ENCODE measurements around the gene TUSC2. TPM values are rescaled to one million over a fixed set of nuclear protein-coding genes. Genes with fewer than 3 reads are reported as not detected.

The TUSC2 gene
- total and polyA plus RNA-seq, 3 donors from 2014 or later: 32.7 to 44.5 (median 43.4) TPM

DNA sequence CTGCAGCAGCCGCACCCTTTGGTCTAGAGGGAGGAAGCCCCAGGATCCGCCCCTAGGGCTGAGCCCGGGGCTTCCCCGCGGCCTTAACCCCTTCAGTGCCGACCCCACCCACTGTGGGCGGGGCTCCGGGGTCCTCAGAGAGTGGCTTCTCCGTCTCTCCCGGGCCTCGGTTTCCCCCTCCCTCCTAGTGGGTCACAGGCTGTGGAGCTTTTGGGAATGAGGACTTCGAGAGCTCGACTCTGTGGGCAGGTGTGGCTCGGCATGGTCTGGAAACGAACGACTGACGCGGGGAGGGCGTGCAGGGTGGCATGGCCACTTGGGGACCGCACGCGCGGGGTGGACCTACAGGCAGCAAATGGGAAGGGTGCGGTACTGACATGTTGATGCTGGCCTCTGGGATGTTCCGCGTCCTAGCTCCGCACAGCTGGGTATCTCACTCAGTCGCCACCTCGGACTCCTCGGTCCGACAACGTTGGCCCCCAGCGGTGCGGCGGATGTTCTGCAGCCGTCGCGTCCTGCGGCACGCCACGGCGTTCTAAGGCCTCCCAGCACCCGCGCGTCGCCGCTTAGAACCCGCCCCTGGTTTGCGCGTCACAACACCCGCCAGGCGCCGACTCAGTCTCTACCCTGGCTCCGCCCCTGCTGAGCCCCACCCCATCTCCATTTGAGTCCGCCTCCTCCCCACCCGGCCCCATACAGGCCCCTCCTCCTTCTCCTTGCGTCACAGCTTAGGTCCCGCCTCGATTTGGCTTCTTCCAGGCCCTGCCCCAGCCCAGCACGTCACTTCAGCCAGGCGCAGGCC, 29.0 kb downstream of the TUSC2 start, which contains the start of the genes HYAL3 and NAA80:
Gene HYAL3 (minus strand): TSS at position 570 of the 802 bp plus-strand sequence. CDS start 3,803 bp downstream, outside the sequence.
Gene NAA80 (minus strand): TSS at position 570 of the 802 bp plus-strand sequence. CDS start 1,942 bp downstream, outside the sequence.
- H3K27me3 ChIP-seq: no peaks in the 10 kb centered on the region
- peak within 1 kb of the TSS; percentile 63 to 81 for H3K4me3 ChIP-seq
- no peaks in the 10 kb centered on the region for H3K36me3 ChIP-seq (ENCODE audit: low read depth, missing control alignments)
- no peaks in the 10 kb centered on the region for H3K9me3 ChIP-seq
- 0% methylated on average over 32 to 56 of the region's 61 CpGs for WGBS, 2 donors
- peak; percentile 100 for DNase-seq
- intact Hi-C loops (cut with DNase I; ENCODE audit: low total_unique reads): no loop called here
- H3K4me1 ChIP-seq: peaks cover 25% of the 10 kb centered on the region
- peak within 1 kb of the TSS; percentile 78 to 87 for H3K27ac ChIP-seq
- peak; percentile 65 for TF ChIP-seq POLR2A (IDR thresholded peaks at IDR 0.05)
- TF ChIP-seq, protein P1, sequence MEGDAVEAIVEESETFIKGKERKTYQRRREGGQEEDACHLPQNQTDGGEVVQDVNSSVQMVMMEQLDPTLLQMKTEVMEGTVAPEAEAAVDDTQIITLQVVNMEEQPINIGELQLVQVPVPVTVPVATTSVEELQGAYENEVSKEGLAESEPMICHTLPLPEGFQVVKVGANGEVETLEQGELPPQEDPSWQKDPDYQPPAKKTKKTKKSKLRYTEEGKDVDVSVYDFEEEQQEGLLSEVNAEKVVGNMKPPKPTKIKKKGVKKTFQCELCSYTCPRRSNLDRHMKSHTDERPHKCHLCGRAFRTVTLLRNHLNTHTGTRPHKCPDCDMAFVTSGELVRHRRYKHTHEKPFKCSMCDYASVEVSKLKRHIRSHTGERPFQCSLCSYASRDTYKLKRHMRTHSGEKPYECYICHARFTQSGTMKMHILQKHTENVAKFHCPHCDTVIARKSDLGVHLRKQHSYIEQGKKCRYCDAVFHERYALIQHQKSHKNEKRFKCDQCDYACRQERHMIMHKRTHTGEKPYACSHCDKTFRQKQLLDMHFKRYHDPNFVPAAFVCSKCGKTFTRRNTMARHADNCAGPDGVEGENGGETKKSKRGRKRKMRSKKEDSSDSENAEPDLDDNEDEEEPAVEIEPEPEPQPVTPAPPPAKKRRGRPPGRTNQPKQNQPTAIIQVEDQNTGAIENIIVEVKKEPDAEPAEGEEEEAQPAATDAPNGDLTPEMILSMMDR (IDR thresholded peaks at IDR 0.05): peak in 2 of 3 experiments; percentile 42 to 64

DNA sequence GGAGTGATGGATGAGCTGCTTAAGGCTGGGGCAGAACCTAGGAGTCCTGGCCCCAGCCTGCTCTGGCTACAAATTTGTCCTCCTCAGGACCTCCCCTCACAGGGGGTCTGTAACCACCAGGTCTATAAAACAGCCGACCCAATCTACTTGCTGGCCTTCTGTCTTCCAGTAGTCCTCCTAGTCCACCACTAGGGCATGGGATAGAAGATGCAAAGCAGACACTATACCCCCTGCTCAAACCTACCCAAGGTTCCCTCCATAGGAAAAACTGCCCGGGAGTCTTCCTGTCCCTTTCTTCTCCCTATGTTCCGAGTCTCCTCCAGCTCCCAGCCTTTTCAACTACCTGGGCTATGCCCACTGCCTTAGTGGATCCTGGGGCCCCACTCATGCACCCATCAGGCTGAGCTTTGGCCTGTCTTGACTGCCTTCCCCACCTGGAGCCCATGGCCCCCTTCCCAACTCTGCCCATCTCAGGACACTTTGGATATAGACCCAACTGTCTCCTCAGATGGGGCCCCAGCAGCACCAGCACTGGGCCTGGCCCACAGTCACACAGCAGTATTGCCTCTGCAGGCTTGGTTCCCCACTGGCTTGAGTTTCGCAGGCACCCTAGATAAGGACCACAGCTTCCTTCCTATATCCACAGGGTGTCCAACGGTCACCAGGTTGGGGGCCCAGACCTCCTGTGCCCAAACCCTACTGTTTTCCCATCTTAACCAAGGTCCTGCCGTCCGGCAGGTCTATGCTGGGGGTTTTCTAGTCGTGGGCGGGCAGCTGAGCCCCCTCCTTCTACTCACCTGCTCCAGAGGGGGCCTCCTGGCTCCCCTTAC, 29.9 kb downstream of the TUSC2 start:
- H3K36me3 ChIP-seq (ENCODE audit: low read depth, missing control alignments): no peaks in the 10 kb centered on the region
- no peaks in the 10 kb centered on the region for H3K9me3 ChIP-seq
- TF ChIP-seq POLR2A (IDR thresholded peaks at IDR 0.05): no peak
- TF ChIP-seq, protein P1 (IDR thresholded peaks at IDR 0.05): peak in 2 of 3 experiments; percentile 12 to 20
- H3K4me1 ChIP-seq: peaks cover 20% of the 10 kb centered on the region
- H3K27ac ChIP-seq: peak overlapping the region; percentile 78 to 87
- 33 to 51% methylated on average over 9 of the region's 9 CpGs for WGBS, 2 donors
- DNase-seq: no peak
- peak overlapping the region in 1 of 2 donors; percentile 81 for H3K4me3 ChIP-seq
- intact Hi-C loops (cut with DNase I; ENCODE audit: low total_unique reads): no loop called here
- H3K27me3 ChIP-seq: no peaks in the 10 kb centered on the region

DNA sequence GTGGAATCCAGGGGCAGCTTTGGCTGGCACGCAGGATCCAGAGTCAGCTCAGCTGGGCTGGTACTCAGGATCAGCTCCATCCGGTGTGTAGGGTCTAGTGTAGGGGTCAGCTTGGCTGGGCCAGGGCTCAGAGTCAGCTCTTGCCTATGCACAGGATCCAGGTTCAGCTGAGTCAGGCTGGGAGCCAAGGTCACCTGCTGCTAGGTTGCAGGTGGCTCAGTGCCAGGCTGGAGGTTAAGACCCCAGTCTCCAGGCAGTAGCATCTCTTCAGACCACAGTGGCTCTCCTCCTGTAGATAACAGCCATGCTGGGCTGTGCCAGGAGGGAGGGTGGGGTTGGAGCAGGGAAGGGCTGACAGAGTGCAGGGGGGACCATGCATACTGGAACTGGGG, 30.6 kb downstream of the TUSC2 start:
- Histone ChIP-seq H3K36me3 (ENCODE audit: low read depth, missing control alignments) (no peaks in the 10 kb centered on the region), H3K4me1 (peaks cover 21% of the 10 kb centered on the region), H3K9me3 (no peaks in the 10 kb centered on the region), H3K27me3 (no peaks in the 10 kb centered on the region), H3K27ac (no peak overlapping the region), H3K4me3 (no peak overlapping the region)
- no peak for DNase-seq
- TF ChIP-seq, protein P1 (IDR thresholded peaks at IDR 0.05): no peak
- no peak for TF ChIP-seq POLR2A (IDR thresholded peaks at IDR 0.05)
- intact Hi-C loops (cut with DNase I; ENCODE audit: low total_unique reads): no loop called here
- 75 to 93% methylated on average over 2 of the region's 2 CpGs for WGBS, 2 donors

DNA sequence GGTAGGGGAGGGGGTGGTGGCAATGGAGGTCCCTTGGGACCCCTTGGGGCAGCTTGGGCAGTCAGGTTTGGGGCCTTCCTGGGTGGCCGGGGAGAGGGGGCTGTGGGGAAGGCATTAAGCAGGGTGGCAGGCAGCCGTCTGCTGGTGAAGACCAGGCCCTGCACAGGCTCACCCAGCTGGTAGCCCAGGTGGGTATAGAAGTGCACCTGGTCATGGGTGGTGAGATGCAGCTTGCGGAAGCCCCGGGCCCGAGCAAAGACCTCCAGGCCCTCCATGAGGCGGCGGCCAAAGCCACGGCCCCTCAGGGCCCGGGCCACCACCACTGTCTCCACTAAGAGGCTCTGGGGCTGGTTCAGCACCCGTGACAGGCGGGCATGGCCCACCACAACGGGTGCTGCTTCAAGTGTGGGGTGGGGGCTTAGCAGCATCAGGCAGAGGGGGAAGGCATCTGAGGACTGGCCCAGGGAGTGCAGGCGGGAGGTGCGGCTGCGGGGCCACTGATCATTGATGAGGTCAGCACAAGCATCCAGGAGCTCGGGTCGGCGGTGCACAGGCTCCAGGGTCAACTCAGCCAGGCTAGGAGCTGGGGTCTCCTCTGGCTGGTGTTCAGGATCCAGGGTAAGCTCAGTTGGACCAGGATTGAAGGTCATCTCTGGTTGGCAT, 31.2 kb downstream of the TUSC2 start:
- TF ChIP-seq, protein P1 (IDR thresholded peaks at IDR 0.05): no peak
- no peak for TF ChIP-seq POLR2A (IDR thresholded peaks at IDR 0.05)
- DNase-seq: no peak
- Histone ChIP-seq H3K36me3 (ENCODE audit: low read depth, missing control alignments) (no peaks in the 10 kb centered on the region), H3K4me3 (no peak overlapping the region), H3K4me1 (peaks cover 21% of the 10 kb centered on the region), H3K27me3 (no peaks in the 10 kb centered on the region), H3K27ac (no peak overlapping the region), H3K9me3 (no peaks in the 10 kb centered on the region)
- intact Hi-C loops (cut with DNase I; ENCODE audit: low total_unique reads): no loop called here
- 94 to 96% methylated on average over 9 to 18 of the region's 18 CpGs for WGBS, 2 donors

All from testis (tissue), 3 donors.